Parathyroid adenoma (tissue), 2 donors: ENCODE data around the gene SLC17A7.
A peak's percentile ranks its signal among the peaks of the same experiment; 100 is the strongest.

Source experiments
- H2AFZ ChIP-seq: fragments of 300-600 bp; sonication (generic); one replicate; pipeline ENCODE4 v1.7.0; 2017; ENCODE audit warnings: antibody characterized with exemption, mild to moderate bottlenecking
- H3K27ac ChIP-seq: fragments of 300-600 bp; sonication (generic); one replicate; pipeline ENCODE4 v1.7.0; 2017
- H3K27me3 ChIP-seq: fragments of 300-600 bp; sonication (generic); one replicate; pipeline ENCODE4 v1.7.0; 2017; ENCODE audit warnings: low read length; ENCODE audit not compliant: control insufficient read depth, insufficient read depth
- H3K36me3 ChIP-seq: fragments of 300-600 bp; sonication (generic); one replicate; pipeline ENCODE4 v1.7.0; 2017; ENCODE audit warnings: low read length; ENCODE audit not compliant: control insufficient read depth, insufficient read depth
- H3K4me1 ChIP-seq: fragments of 300-600 bp; sonication (generic); one replicate; pipeline ENCODE4 v1.7.0; 2017; ENCODE audit warnings: control low read depth
- H3K4me2 ChIP-seq: fragments of 300-600 bp; sonication (generic); one replicate; pipeline ENCODE4 v1.7.0; 2017; ENCODE audit warnings: low read length
- H3K4me3 ChIP-seq: fragments of 300-600 bp; sonication (generic); one replicate; pipeline ENCODE4 v1.7.0; 2017; ENCODE audit warnings: low read depth, low read length
- H3K79me2 ChIP-seq: fragments of 300-600 bp; sonication (generic); one replicate; pipeline ENCODE4 v1.7.0; 2017; ENCODE audit warnings: control low read depth
- H3K9ac ChIP-seq: fragments of 300-600 bp; sonication (generic); one replicate; pipeline ENCODE4 v1.7.0; 2017; ENCODE audit warnings: mild to moderate bottlenecking
- H3K9me3 ChIP-seq: fragments of 300-600 bp; sonication (generic); one replicate; pipeline ENCODE4 v1.7.0; 2017; ENCODE audit warnings: low read length; ENCODE audit not compliant: control insufficient read depth
- TF ChIP-seq, protein P1 (sequence below): fragments of 300-600 bp; sonication (generic); IDR thresholded peaks from one replicate; pipeline ENCODE4 v1.7.0; 2017; ENCODE audit warnings: antibody characterized with exemption, mild to moderate bottlenecking
- donor health status: primary hyperparathyroidism.

The SLC17A7 gene

DNA sequence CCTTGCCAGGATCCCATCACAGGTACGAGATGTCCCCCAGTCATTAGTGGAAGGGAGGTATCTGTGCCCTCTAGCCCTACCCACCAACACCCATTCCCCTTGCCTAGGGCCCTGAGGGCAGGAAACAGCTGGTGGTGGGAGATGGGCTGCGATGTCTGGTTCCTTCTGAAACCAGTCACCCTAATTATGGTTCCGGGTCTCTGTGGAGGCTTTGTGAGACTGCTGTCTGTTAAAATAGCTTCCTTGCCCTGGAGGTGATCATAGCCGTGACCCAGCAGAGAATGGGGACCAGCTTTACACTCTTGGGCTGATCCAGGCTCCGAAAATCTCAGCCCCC, 17.2 kb upstream of the SLC17A7 start:
- H3K36me3 ChIP-seq = no peaks in the 10 kb centered on the region
- no peak overlapping the region for H3K9ac ChIP-seq
- H2AFZ ChIP-seq = no peak overlapping the region

DNA sequence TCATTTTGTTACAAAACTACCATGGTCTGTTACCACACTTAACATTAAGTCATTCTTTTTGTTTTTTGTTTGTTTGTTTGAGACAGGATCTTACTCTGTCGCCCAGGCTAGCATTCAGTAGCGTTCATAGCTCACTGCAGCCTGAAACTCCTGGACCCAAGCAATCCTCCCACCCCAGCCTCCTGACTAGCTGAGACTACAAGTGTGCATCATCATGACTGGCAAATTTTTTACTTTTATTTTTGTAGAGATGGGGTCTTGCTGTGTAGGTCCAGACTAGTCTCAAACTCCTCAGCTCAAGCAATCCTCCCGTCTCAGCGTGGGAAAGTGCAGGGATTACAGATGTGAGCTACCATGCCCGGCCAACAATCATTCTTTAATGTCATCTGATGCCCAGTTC, 15.0 kb upstream of the SLC17A7 start:
- Histone ChIP-seq H3K4me3 (no peak overlapping the region), H3K9me3 (no peaks in the 10 kb centered on the region), H3K9ac (no peak overlapping the region), H3K27ac (peak overlapping the region; percentile 36), H3K79me2 (no peaks in the 10 kb centered on the region), H3K4me1 (no peaks in the 10 kb centered on the region), H2AFZ (no peak overlapping the region), H3K36me3 (no peaks in the 10 kb centered on the region), H3K27me3 (no peaks in the 10 kb centered on the region), H3K4me2 (no peak overlapping the region)
- TF ChIP-seq, protein P1, sequence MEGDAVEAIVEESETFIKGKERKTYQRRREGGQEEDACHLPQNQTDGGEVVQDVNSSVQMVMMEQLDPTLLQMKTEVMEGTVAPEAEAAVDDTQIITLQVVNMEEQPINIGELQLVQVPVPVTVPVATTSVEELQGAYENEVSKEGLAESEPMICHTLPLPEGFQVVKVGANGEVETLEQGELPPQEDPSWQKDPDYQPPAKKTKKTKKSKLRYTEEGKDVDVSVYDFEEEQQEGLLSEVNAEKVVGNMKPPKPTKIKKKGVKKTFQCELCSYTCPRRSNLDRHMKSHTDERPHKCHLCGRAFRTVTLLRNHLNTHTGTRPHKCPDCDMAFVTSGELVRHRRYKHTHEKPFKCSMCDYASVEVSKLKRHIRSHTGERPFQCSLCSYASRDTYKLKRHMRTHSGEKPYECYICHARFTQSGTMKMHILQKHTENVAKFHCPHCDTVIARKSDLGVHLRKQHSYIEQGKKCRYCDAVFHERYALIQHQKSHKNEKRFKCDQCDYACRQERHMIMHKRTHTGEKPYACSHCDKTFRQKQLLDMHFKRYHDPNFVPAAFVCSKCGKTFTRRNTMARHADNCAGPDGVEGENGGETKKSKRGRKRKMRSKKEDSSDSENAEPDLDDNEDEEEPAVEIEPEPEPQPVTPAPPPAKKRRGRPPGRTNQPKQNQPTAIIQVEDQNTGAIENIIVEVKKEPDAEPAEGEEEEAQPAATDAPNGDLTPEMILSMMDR = no peak

More for the DNA sequence above, 17.2 kb upstream of the SLC17A7 start:
- Histone ChIP-seq H3K79me2 (no peaks in the 10 kb centered on the region), H3K4me3 (no peak overlapping the region), H3K27me3 (no peaks in the 10 kb centered on the region), H3K9me3 (no peaks in the 10 kb centered on the region), H3K4me1 (no peaks in the 10 kb centered on the region), H3K4me2 (no peak overlapping the region), H3K27ac (peak overlapping the region; percentile 42)
- TF ChIP-seq, protein P1 = no peak

DNA sequence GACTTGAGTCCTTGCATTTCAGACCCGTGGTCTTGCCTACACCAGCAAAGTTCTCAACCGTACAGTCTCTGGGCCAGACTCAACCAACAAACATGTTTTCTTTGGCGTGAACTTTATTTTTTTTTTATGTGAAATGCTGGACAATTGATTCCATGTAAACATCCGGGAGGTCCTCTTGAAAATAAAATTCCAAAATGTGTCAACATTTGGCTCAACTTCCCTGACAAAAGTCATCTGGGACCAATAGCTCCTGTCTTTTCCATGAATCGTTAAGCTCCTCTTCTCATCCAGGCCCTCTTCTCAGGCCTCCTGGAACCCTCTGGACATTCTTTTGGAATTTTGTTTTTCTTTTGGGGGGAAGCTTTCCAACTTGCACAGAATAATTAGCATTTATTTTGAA, 14.4 kb upstream of the SLC17A7 start:
- Histone ChIP-seq H3K79me2 (no peaks in the 10 kb centered on the region), H3K9ac (no peak overlapping the region), H3K27me3 (no peaks in the 10 kb centered on the region), H3K4me3 (no peak overlapping the region), H3K36me3 (no peaks in the 10 kb centered on the region), H3K9me3 (no peaks in the 10 kb centered on the region), H2AFZ (no peak overlapping the region), H3K27ac (no peak overlapping the region), H3K4me2 (no peak overlapping the region), H3K4me1 (no peaks in the 10 kb centered on the region)
- TF ChIP-seq, protein P1 = no peak

DNA sequence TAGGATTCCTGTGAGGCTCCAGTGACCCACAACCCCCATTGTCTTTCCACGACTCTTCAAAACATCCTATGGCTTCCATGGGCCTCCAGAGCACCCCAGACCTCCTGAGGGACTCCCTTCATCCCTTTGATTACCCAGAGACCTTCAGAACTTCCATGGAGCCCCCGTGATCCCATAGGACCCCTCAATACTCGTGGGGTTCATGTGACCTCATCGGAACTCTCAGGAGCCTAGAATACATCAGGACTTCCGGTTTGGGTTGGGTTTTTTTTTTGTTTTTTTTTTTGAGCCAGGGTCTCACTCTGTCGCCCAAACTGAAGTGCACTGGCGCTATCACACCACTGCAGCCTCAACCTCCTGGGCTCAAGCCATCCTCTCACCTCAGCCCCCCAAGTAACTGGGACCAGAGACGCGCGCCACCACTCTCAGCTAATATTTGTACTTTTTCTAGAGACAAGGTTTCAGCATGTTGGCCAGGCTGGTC, 12.5 kb upstream of the SLC17A7 start:
- H3K9ac ChIP-seq = peak overlapping the region; percentile 20
- H3K9me3 ChIP-seq = no peaks in the 10 kb centered on the region
- H3K4me3 ChIP-seq = peak overlapping the region; percentile 96
- H3K36me3 ChIP-seq = no peaks in the 10 kb centered on the region
- peak overlapping the region; percentile 85 for H3K27ac ChIP-seq
- peak overlapping the region; percentile 100 for H3K4me2 ChIP-seq
- TF ChIP-seq, protein P1 = no peak
- no peaks in the 10 kb centered on the region for H3K27me3 ChIP-seq
- H3K79me2 ChIP-seq = no peaks in the 10 kb centered on the region
- no peaks in the 10 kb centered on the region for H3K4me1 ChIP-seq
- H2AFZ ChIP-seq = peak overlapping the region; percentile 75

DNA sequence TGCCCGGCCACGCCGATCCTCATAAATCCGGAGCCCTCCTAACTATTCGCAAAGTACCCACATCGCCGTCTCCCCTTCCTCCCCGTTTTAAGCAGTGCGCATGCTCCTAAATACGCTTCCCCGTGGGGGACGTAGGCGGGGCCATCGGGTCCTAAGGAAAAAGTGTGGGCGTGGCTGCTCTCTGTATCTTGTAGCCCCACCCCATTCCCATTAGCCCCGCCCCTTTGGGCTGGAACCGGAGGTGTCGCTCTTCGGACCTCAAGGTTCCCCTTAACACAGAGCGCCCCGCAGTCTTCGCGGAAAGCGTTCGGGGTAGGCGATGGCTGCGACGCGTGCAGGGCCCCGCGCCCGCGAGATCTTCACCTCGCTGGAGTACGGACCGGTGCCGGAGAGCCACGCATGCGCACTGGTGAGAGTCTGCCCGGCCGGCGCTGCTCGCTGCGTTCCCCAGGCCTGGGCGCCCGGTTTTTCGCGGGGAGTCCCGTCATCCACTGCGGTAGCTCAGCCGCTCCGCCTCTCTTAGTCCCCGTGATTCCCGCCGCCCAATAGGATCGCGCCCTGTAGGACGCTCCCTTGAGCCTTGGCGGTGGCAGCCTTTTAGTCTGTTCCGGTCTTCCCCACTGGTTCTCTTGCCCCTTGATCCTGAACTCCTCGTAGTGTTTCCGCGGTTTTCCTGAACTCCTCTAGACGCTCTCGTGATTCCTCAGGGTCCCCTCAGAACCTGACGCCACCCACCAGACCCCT, 11.9 kb upstream of the SLC17A7 start, which contains the start of gene ALDH16A1:
Gene ALDH16A1, plus strand, starts transcription at position 213 of the 744 bp plus-strand sequence. Its CDS starts 107 bp downstream, at position 320.
- H3K27ac ChIP-seq = peak within 1 kb of the TSS; percentile 85
- H3K9ac ChIP-seq = peak within 1 kb of the TSS; percentile 20
- H3K27me3 ChIP-seq = no peaks in the 10 kb centered on the region
- H3K4me3 ChIP-seq = peak within 1 kb of the TSS; percentile 96
- peak within 1 kb of the TSS; percentile 95 for H2AFZ ChIP-seq
- no peaks in the 10 kb centered on the region for H3K4me1 ChIP-seq
- H3K9me3 ChIP-seq = no peaks in the 10 kb centered on the region
- H3K36me3 ChIP-seq = no peaks in the 10 kb centered on the region
- H3K79me2 ChIP-seq = no peaks in the 10 kb centered on the region
- TF ChIP-seq, protein P1 = no peak
- peak within 1 kb of the TSS; percentile 100 for H3K4me2 ChIP-seq
